HEK293 (cell line): ENCODE measurements around the gene C2orf80.

Source experiments
- CTCF ChIA-PET: fragments of 350-600 bp; formaldehyde crosslinking; extraction: SDS; loops from one replicate; lab custom pipeline; 2021; ENCODE audit warnings: antibody characterized with exemption; lab: Yijun Ruan, JAX
- POLR2A ChIA-PET: fragments of 300-600 bp; formaldehyde crosslinking; extraction: SDS; loops from one replicate; lab custom pipeline; 2020; ENCODE audit warnings: antibody characterized with exemption, inconsistent platforms; lab: Yijun Ruan, JAX
- H3K27ac ChIP-seq: fragments of 200-500 bp; sonication (Bioruptor generic); 2 replicates; pipeline ENCODE4 v1.5.1; 2014; ENCODE audit warnings: low read depth, low read length, control low read depth, inconsistent platforms; ENCODE audit errors: extremely low read depth
- H3K36me3 ChIP-seq, 2 experiments: fragments of 200-500 bp in 1 of 2; sonication (Bioruptor generic) in 1 of 2; 1 replicate in 1 of 2; 2 replicates in 1 of 2; pipeline ENCODE4 v1.5.1; 2014 to 2017; ENCODE audit warnings: inconsistent platforms in 2 of 2, low read length in 2 of 2; ENCODE audit not compliant: control insufficient read depth in 2 of 2, insufficient read depth in 1 of 2
- H3K4me1 ChIP-seq: fragments of 200-500 bp; sonication (Bioruptor generic); 2 replicates; pipeline ENCODE4 v1.5.1; 2014; ENCODE audit warnings: mild to moderate bottlenecking, low read length, inconsistent platforms; ENCODE audit not compliant: control insufficient read depth, insufficient read depth
- H3K4me3 ChIP-seq: 2 replicates; pipeline ENCODE4 v1.5.1; 2011; ENCODE audit warnings: low read depth, mild to moderate bottlenecking, control low read depth, low read length, moderate library complexity
- H3K9me3 ChIP-seq: fragments of 200-500 bp; sonication (Bioruptor generic); 2 replicates; pipeline ENCODE4 v1.5.1; 2014; ENCODE audit warnings: low read depth, low read length, inconsistent platforms; ENCODE audit not compliant: control insufficient read depth, insufficient read depth
- ATF2 ChIP-seq: fragments of 450-650 bp; formaldehyde crosslinking; IDR thresholded peaks from 2 replicates; pipeline ENCODE4 v1.5.1; 2016; ENCODE audit warnings: missing biosample characterization, missing genetic modification characterization, low read depth
- BCL11B ChIP-seq: fragments of 450-650 bp; formaldehyde crosslinking; IDR thresholded peaks from 2 replicates; pipeline ENCODE4 v1.5.1; 2016; ENCODE audit warnings: low read depth, missing biosample characterization, missing genetic modification characterization
- FEZF1 ChIP-seq: fragments of 450-650 bp; formaldehyde crosslinking; IDR thresholded peaks from 2 replicates; pipeline ENCODE4 v1.5.1; 2016; ENCODE audit warnings: missing biosample characterization, missing genetic modification characterization
- GLI4 ChIP-seq: fragments of 450-650 bp; formaldehyde crosslinking; IDR thresholded peaks from 2 replicates; pipeline ENCODE4 v1.5.1; 2016; ENCODE audit warnings: missing biosample characterization, missing genetic modification characterization
- HIC1 ChIP-seq: fragments of 450-650 bp; formaldehyde crosslinking; IDR thresholded peaks from 2 replicates; pipeline ENCODE4 v1.5.1; 2016; ENCODE audit warnings: missing biosample characterization, missing genetic modification characterization
- IKZF3 ChIP-seq: fragments of 450-650 bp; IDR thresholded peaks from 2 replicates; pipeline ENCODE4 v1.5.0; 2018; ENCODE audit warnings: missing biosample characterization, mild to moderate bottlenecking, missing genetic modification characterization, moderate library complexity
- KLF8 ChIP-seq: fragments of 450-650 bp; formaldehyde crosslinking; IDR thresholded peaks from 2 replicates; pipeline ENCODE4 v1.5.1; 2016; ENCODE audit warnings: missing biosample characterization, missing genetic modification characterization
- OVOL3 ChIP-seq: fragments of 450-650 bp; formaldehyde crosslinking; IDR thresholded peaks from 2 replicates; pipeline ENCODE4 v1.5.1; 2016; ENCODE audit warnings: missing biosample characterization, missing genetic modification characterization
- PBX3 ChIP-seq: sonication (generic); formaldehyde crosslinking; IDR thresholded peaks from 2 replicates; pipeline ENCODE4 v1.8.1; 2022; ENCODE audit warnings: mild to moderate bottlenecking, moderate library complexity, missing genetic modification reagents
- SALL2 ChIP-seq: fragments of 450-650 bp; formaldehyde crosslinking; IDR thresholded peaks from 2 replicates; pipeline ENCODE4 v1.5.0; 2017; ENCODE audit warnings: missing biosample characterization, mild to moderate bottlenecking, missing genetic modification characterization, borderline replicate concordance
- SP2 ChIP-seq: fragments of 450-650 bp; formaldehyde crosslinking; IDR thresholded peaks from 2 replicates; pipeline ENCODE4 v1.5.1; 2016; ENCODE audit warnings: missing biosample characterization, missing genetic modification characterization
- ZBTB1 ChIP-seq: fragments of 450-650 bp; formaldehyde crosslinking; IDR thresholded peaks from 2 replicates; pipeline ENCODE4 v1.5.1; 2016; ENCODE audit warnings: missing biosample characterization, missing genetic modification characterization
- ZEB2 ChIP-seq: fragments of 450-650 bp; formaldehyde crosslinking; IDR thresholded peaks from 2 replicates; pipeline ENCODE4 v1.5.1; 2016; ENCODE audit warnings: missing biosample characterization, missing genetic modification characterization
- ZNF174 ChIP-seq: fragments of 450-650 bp; formaldehyde crosslinking; IDR thresholded peaks from 2 replicates; pipeline ENCODE4 v1.5.0; 2017; ENCODE audit warnings: missing biosample characterization, mild to moderate bottlenecking, missing genetic modification characterization
- ZNF211 ChIP-seq: fragments of 450-650 bp; formaldehyde crosslinking; IDR thresholded peaks from 2 replicates; pipeline ENCODE4 v1.5.1; 2016; ENCODE audit warnings: low read depth, missing biosample characterization, missing genetic modification characterization
- ZNF214 ChIP-seq: fragments of 450-650 bp; formaldehyde crosslinking; IDR thresholded peaks from 2 replicates; pipeline ENCODE4 v1.5.1; 2017; ENCODE audit warnings: missing biosample characterization, mild to moderate bottlenecking, missing genetic modification characterization, borderline replicate concordance
- ZNF274 ChIP-seq, 2 experiments: fragments of 200-500 bp in 1 of 2; fragments of 450-650 bp in 1 of 2; sonication (Bioruptor generic) in 1 of 2; formaldehyde crosslinking in 1 of 2; IDR thresholded peaks; 2 replicates each; pipeline versions ENCODE4 v1.5.1 to v1.6.1; 2014 to 2016; ENCODE audit warnings: borderline replicate concordance in 1 of 2, inconsistent platforms in 1 of 2, low read length in 1 of 2, missing biosample characterization in 1 of 2, missing genetic modification characterization in 1 of 2
- ZNF394 ChIP-seq: fragments of 450-650 bp; formaldehyde crosslinking; IDR thresholded peaks from 2 replicates; pipeline ENCODE4 v1.5.1; 2016; ENCODE audit warnings: missing biosample characterization, missing genetic modification characterization, mild to moderate bottlenecking, moderate library complexity, borderline replicate concordance
- ZNF473 ChIP-seq: fragments of 450-650 bp; formaldehyde crosslinking; IDR thresholded peaks from 2 replicates; pipeline ENCODE4 v1.5.1; 2017; ENCODE audit warnings: missing biosample characterization, missing genetic modification characterization
- ZNF501 ChIP-seq: fragments of 450-650 bp; formaldehyde crosslinking; IDR thresholded peaks from 2 replicates; pipeline ENCODE4 v1.5.1; 2016; ENCODE audit warnings: missing biosample characterization, missing genetic modification characterization
- ZNF530 ChIP-seq: fragments of 450-650 bp; formaldehyde crosslinking; IDR thresholded peaks from 2 replicates; pipeline ENCODE4 v1.5.1; 2016; ENCODE audit warnings: low read depth, missing biosample characterization, missing genetic modification characterization
- ZNF623 ChIP-seq: fragments of 450-650 bp; formaldehyde crosslinking; IDR thresholded peaks from 2 replicates; pipeline ENCODE4 v1.5.1; 2016; ENCODE audit warnings: missing biosample characterization, missing genetic modification characterization
- ZNF626 ChIP-seq: fragments of 450-650 bp; sonication (Bioruptor Pico); formaldehyde crosslinking; IDR thresholded peaks from 2 replicates; pipeline ENCODE4 v1.5.1; 2018; ENCODE audit warnings: missing biosample characterization, missing genetic modification characterization, inconsistent platforms
- ZNF670 ChIP-seq: fragments of 450-650 bp; formaldehyde crosslinking; IDR thresholded peaks from 2 replicates; pipeline ENCODE4 v1.5.1; 2016; ENCODE audit warnings: missing biosample characterization, missing genetic modification characterization, low read depth
- ZNF677 ChIP-seq: fragments of 450-650 bp; IDR thresholded peaks from 2 replicates; pipeline ENCODE4 v1.5.0; 2018; ENCODE audit warnings: missing biosample characterization, mild to moderate bottlenecking, missing genetic modification characterization, moderate library complexity
- ZNF704 ChIP-seq: fragments of 450-650 bp; formaldehyde crosslinking; IDR thresholded peaks from 2 replicates; pipeline ENCODE4 v1.5.1; 2016; ENCODE audit warnings: missing biosample characterization, missing genetic modification characterization
- ZNF830 ChIP-seq: fragments of 450-650 bp; IDR thresholded peaks from 2 replicates; pipeline ENCODE4 v1.5.0; 2018; ENCODE audit warnings: missing biosample characterization, missing genetic modification characterization, low read depth, mild to moderate bottlenecking, moderate library complexity
- ZSCAN4 ChIP-seq: fragments of 450-650 bp; formaldehyde crosslinking; IDR thresholded peaks from 2 replicates; pipeline ENCODE4 v1.5.1; 2017; ENCODE audit warnings: missing biosample characterization, missing genetic modification characterization

The C2orf80 gene

GRCh38 chr2:208207769-208208168, 17.9 kb upstream of the C2orf80 start:
- no peak overlapping the region for H3K27ac ChIP-seq
- H3K4me1 ChIP-seq, result no peaks in the 10 kb centered on the region
- ChIA-PET CTCF (no interaction called here), POLR2A (no interaction called here)
- no peak overlapping the region for H3K4me3 ChIP-seq
- no peak for TF ChIP-seq ZNF677 (tag by site-specific recombination)
- no peak for TF ChIP-seq HIC1
- no peak for TF ChIP-seq ZNF626 (tag by site-specific recombination)
- TF ChIP-seq ZNF211 (tag by site-specific recombination), result no peak
- no peak for TF ChIP-seq KLF8
- TF ChIP-seq ZEB2 (tag by site-specific recombination), result no peak
- no peak for TF ChIP-seq ZNF473 (tag by site-specific recombination)
- TF ChIP-seq ZNF501 (tag by site-specific recombination), result no peak
- no peak for TF ChIP-seq ZNF530 (tag by site-specific recombination)
- no peak for TF ChIP-seq FEZF1
- H3K36me3 ChIP-seq, result no peaks in the 10 kb centered on the region
- H3K9me3 ChIP-seq, result no peaks in the 10 kb centered on the region

GRCh38 chr2:208204166-208204565, 14.3 kb upstream of the C2orf80 start:
- H3K9me3 ChIP-seq, result no peaks in the 10 kb centered on the region
- no peaks in the 10 kb centered on the region for H3K4me1 ChIP-seq
- TF ChIP-seq ZNF530 (tag by site-specific recombination) (no peak), ZNF274 (IDR thresholded peaks at IDR 0.05; ENCODE audit: low read length) (no peak), ZNF274 (tag by site-specific recombination; IDR thresholded peaks at IDR 0.05; ENCODE audit: borderline replicate concordance) (no peak), ZNF704 (tag by site-specific recombination) (no peak), SALL2 (tag by site-specific recombination) (no peak), PBX3 (CRISPR knock-in tag) (no peak), GLI4 (tag by site-specific recombination) (no peak), ZNF830 (tag by site-specific recombination) (no peak), ZNF623 (no peak), ZNF174 (tag by site-specific recombination) (no peak), ZBTB1 (tag by site-specific recombination) (no peak), OVOL3 (no peak), ZNF670 (tag by site-specific recombination) (no peak), SP2 (tag by site-specific recombination) (no peak), BCL11B (tag by site-specific recombination) (no peak), IKZF3 (tag by site-specific recombination) (no peak), ZSCAN4 (tag by site-specific recombination) (no peak), ZNF394 (no peak), ATF2 (tag by site-specific recombination) (no peak), ZNF214 (tag by site-specific recombination) (no peak)
- ChIA-PET POLR2A (no interaction called here), CTCF (interaction anchor here (0.5 to 1.5 kb wide), 5 partner anchors 9 to 99 kb away, joined by 3 to 4 read pairs (median 3); no protein-coding TSS in a partner anchor)
- H3K4me3 ChIP-seq, result no peak overlapping the region
- H3K27ac ChIP-seq, result no peak overlapping the region
- H3K36me3 ChIP-seq, result no peaks in the 10 kb centered on the region
